Suprapubic skin (tissue), 4 donors: ENCODE data around the gene SLC13A4. TPM values are rescaled to one million over a fixed set of nuclear protein-coding genes. Genes with fewer than 3 reads are reported as not detected.

Source experiments
- DNase-seq, 2 donors: peaks; one replicate each; pipeline ENCODE4 v3.0.0-alpha.2; 2019; ENCODE audit warnings: low spot score in 2 of 2
- H3K27ac ChIP-seq: fragments of 200-600 bp; sonication (generic); one replicate; pipeline ENCODE4 v1.5.1; 2019
- H3K27me3 ChIP-seq: fragments of 200-600 bp; sonication (generic); one replicate; pipeline ENCODE4 v1.5.1; 2019
- H3K36me3 ChIP-seq: fragments of 200-600 bp; sonication (generic); one replicate; pipeline ENCODE4 v1.5.1; 2019
- H3K4me1 ChIP-seq: fragments of 200-600 bp; sonication (generic); one replicate; pipeline ENCODE4 v1.5.1; 2019
- H3K4me3 ChIP-seq: fragments of 200-600 bp; sonication (generic); one replicate; pipeline ENCODE4 v1.5.1; 2019; ENCODE audit warnings: mild to moderate bottlenecking
- H3K9me3 ChIP-seq: fragments of 200-600 bp; sonication (generic); one replicate; pipeline ENCODE4 v1.5.1; 2019
- EP300 ChIP-seq: sonication (generic); formaldehyde crosslinking; IDR thresholded peaks from one replicate; pipeline ENCODE4 v1.6.1; 2017; ENCODE audit warnings: antibody characterized with exemption
- POLR2A ChIP-seq, 2 donors: fragments of 450-650 bp; IDR thresholded peaks; one replicate each; pipeline ENCODE4 v1.6.1; 2017; ENCODE audit warnings: antibody characterized with exemption in 2 of 2, mild to moderate bottlenecking in 2 of 2, moderate library complexity in 2 of 2
- POLR2AphosphoS5 ChIP-seq, 3 donors: sonication (generic); formaldehyde crosslinking; IDR thresholded peaks; one replicate each; pipeline ENCODE4 v1.6.1; 2017; ENCODE audit warnings: antibody characterized with exemption in 3 of 3
- WGBS: methylation state at CpG from one replicate; pipeline ENCODE4 v1.1.5; 2018; 5-methylcytosine and 5-hydroxymethylcytosine counted together
- total RNA-seq, 4 donors: library from RNA; depleted of rRNA; stranded (reverse); fragments of >200 nt; gene quantifications; one replicate each; pipeline ENCODE4 v1.1.0, GENCODE V29; 2016
- TF ChIP-seq, protein P1 (sequence below), 2 donors: fragments of 200-600 bp in 1 of 2; fragments of 450-650 bp in 1 of 2; sonication (generic) in 1 of 2; IDR thresholded peaks; one replicate each; pipeline ENCODE4 v1.5.1; 2016 to 2019; ENCODE audit warnings: antibody characterized with exemption in 2 of 2, mild to moderate bottlenecking in 1 of 2, moderate library complexity in 1 of 2

Gene SLC13A4
- total RNA-seq, 4 donors from 2014 or later, result 0.15 to 1.9 (median 0.51) TPM

- 96% methylated on average over 11 of the region's 14 CpGs for WGBS
- DNase-seq, result no peak
- Histone ChIP-seq H3K4me1 (peaks cover 34% of the 10 kb centered on the region), H3K27ac (peak overlapping the region; percentile 80), H3K9me3 (no peaks in the 10 kb centered on the region), H3K36me3 (no peaks in the 10 kb centered on the region), H3K27me3 (no peaks in the 10 kb centered on the region), H3K4me3 (no peak overlapping the region)
- TF ChIP-seq POLR2AphosphoS5 (IDR thresholded peaks at IDR 0.05), result no peak
- no peak for TF ChIP-seq POLR2A (IDR thresholded peaks at IDR 0.05)
- TF ChIP-seq EP300, result no peak
- TF ChIP-seq, protein P1, sequence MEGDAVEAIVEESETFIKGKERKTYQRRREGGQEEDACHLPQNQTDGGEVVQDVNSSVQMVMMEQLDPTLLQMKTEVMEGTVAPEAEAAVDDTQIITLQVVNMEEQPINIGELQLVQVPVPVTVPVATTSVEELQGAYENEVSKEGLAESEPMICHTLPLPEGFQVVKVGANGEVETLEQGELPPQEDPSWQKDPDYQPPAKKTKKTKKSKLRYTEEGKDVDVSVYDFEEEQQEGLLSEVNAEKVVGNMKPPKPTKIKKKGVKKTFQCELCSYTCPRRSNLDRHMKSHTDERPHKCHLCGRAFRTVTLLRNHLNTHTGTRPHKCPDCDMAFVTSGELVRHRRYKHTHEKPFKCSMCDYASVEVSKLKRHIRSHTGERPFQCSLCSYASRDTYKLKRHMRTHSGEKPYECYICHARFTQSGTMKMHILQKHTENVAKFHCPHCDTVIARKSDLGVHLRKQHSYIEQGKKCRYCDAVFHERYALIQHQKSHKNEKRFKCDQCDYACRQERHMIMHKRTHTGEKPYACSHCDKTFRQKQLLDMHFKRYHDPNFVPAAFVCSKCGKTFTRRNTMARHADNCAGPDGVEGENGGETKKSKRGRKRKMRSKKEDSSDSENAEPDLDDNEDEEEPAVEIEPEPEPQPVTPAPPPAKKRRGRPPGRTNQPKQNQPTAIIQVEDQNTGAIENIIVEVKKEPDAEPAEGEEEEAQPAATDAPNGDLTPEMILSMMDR (IDR thresholded peaks at IDR 0.05), result no peak
Observed at GRCh38 chr7:135708041-135708440, 19.9 kb downstream of the SLC13A4 start.

GRCh38 chr7:135707570-135707966, 20.4 kb downstream of the SLC13A4 start:
- Histone ChIP-seq H3K4me1 (peaks cover 34% of the 10 kb centered on the region), H3K27ac (peak overlapping the region; percentile 80), H3K9me3 (no peaks in the 10 kb centered on the region), H3K4me3 (no peak overlapping the region), H3K27me3 (no peaks in the 10 kb centered on the region), H3K36me3 (no peaks in the 10 kb centered on the region)
- WGBS, result 63% methylated on average over 5 of the region's 5 CpGs
- no peak for DNase-seq
- TF ChIP-seq, protein P1 (IDR thresholded peaks at IDR 0.05), result no peak
- peak in 1 of 3 donors; percentile 69 for TF ChIP-seq POLR2AphosphoS5 (IDR thresholded peaks at IDR 0.05)

DNA sequence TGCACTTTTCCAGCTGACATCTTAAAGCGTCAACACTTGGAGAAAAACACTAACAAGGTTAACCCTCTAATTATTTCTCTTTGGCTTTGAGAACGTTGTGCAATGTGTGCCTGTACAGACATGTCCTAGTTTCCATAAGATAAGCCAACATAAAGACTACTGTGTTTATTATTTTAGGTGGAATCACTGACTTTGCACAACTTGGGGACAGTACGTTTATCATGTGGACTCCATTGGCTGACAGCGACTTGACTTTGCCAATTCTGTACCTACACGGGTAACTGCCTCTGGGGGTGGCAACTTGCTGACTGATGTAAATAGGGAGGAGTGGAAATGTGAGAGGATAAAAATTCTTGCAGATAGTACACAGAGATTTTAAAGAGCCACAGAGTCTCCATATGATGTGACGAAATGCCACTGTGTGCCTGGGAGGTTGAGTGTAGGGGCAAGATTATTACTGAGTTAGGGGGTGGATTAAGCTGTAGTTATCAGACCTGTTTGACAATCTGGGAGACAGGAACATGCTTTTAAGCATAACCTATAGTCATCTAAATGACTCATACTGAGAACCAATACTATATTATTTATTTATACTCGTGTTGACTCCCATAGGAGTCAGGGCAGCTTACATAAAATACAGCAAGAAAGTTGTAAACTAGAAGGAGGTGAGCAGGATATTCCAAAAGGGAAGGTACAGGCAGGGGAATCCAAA, 21.0 kb downstream of the SLC13A4 start:
- no peaks in the 10 kb centered on the region for H3K36me3 ChIP-seq
- 65% methylated on average over 7 of the region's 7 CpGs for WGBS
- no peak for TF ChIP-seq EP300
- H3K4me3 ChIP-seq, result no peak overlapping the region
- peaks cover 34% of the 10 kb centered on the region for H3K4me1 ChIP-seq
- peak overlapping the region; percentile 80 for H3K27ac ChIP-seq
- H3K9me3 ChIP-seq, result no peaks in the 10 kb centered on the region
- H3K27me3 ChIP-seq, result no peaks in the 10 kb centered on the region
- no peak for DNase-seq

GRCh38 chr7:135706038-135706742, 21.8 kb downstream of the SLC13A4 start:
- H3K36me3 ChIP-seq, result no peaks in the 10 kb centered on the region
- 70% methylated on average over 18 of the region's 20 CpGs for WGBS
- peak overlapping the region; percentile 80 for H3K27ac ChIP-seq

GRCh38 chr7:135704698-135705097, 23.3 kb downstream of the SLC13A4 start:
- Histone ChIP-seq H3K36me3 (no peaks in the 10 kb centered on the region), H3K27ac (no peak overlapping the region), H3K4me1 (peaks cover 28% of the 10 kb centered on the region), H3K9me3 (no peaks in the 10 kb centered on the region), H3K27me3 (no peaks in the 10 kb centered on the region), H3K4me3 (no peak overlapping the region)
- WGBS, result 65% methylated on average over 5 of the region's 5 CpGs
- no peak for TF ChIP-seq POLR2A (IDR thresholded peaks at IDR 0.05)
- TF ChIP-seq POLR2AphosphoS5 (IDR thresholded peaks at IDR 0.05), result no peak
- no peak for TF ChIP-seq EP300
- TF ChIP-seq, protein P1 (IDR thresholded peaks at IDR 0.05), result no peak
- no peak for DNase-seq

More at GRCh38 chr7:135706038-135706742, 21.8 kb downstream of the SLC13A4 start:
- Histone ChIP-seq H3K4me3 (no peak overlapping the region), H3K4me1 (peaks cover 33% of the 10 kb centered on the region), H3K27me3 (no peaks in the 10 kb centered on the region), H3K9me3 (no peaks in the 10 kb centered on the region)
- TF ChIP-seq, protein P1 (IDR thresholded peaks at IDR 0.05), result no peak
- TF ChIP-seq POLR2AphosphoS5 (IDR thresholded peaks at IDR 0.05) (no peak), EP300 (no peak), POLR2A (IDR thresholded peaks at IDR 0.05) (no peak)
- no peak for DNase-seq
